Ovary (tissue), 3 donors: ENCODE data around the gene CTBP2.

Experiments
- CTCF ChIP-seq, 3 donors: fragments of 450-650 bp in 2 of 3; fragments of 200-600 bp in 1 of 3; IDR thresholded peaks; one replicate each; pipeline versions ENCODE4 v1.5.1 to v1.8.0; 2016 to 2022; ENCODE audit warnings: antibody characterized with exemption in 3 of 3, mild to moderate bottlenecking in 1 of 3
- EP300 ChIP-seq: sonication (generic); formaldehyde crosslinking; IDR thresholded peaks from one replicate; pipeline ENCODE4 v1.6.1; 2017; ENCODE audit warnings: antibody characterized with exemption
- POLR2A ChIP-seq: fragments of 450-650 bp; IDR thresholded peaks from one replicate; pipeline ENCODE4 v1.6.1; 2017; ENCODE audit warnings: antibody characterized with exemption, mild to moderate bottlenecking, moderate library complexity
- donor health status: DM: no; HTN: no; CAD: no.

GRCh38 chr10:125005312-125006187 is 154.8 kb downstream of the CTBP2 start:
- TF ChIP-seq CTCF (IDR thresholded peaks at IDR 0.05) (no peak), POLR2A (no peak), EP300 (no peak)
